K562 (cell line): ENCODE measurements around the gene CEACAM20. TPM values are rescaled to one million over a fixed set of nuclear protein-coding genes. Genes with fewer than 3 reads are reported as not detected.
"Not testable (repeated sequence)": the region's sequence is repeated elsewhere in the genome, so short reads cannot be mapped to it uniquely, and the experiment has no call there.

Source experiments
- ETS2 ChIP-seq: IDR thresholded peaks from 2 replicates; pipeline ENCODE4 v1.6.1; 2016; ENCODE audit warnings: borderline replicate concordance, missing genetic modification characterization, mild to moderate bottlenecking, moderate library complexity, missing compliant biosample characterization; ENCODE audit not compliant: poor library complexity, severe bottlenecking
- HDAC8 ChIP-seq: fragments of 450-650 bp; IDR thresholded peaks from 2 replicates; pipeline ENCODE4 v1.6.1; 2016; ENCODE audit warnings: mild to moderate bottlenecking, missing genetic modification characterization, moderate library complexity, missing compliant biosample characterization
- MYC ChIP-seq, 2 experiments: fragments of 250-450 bp in 1 of 2; sonication (Bioruptor Pico) in 1 of 2; IDR thresholded peaks; 2 replicates each; pipeline versions ENCODE4 v1.5.1 to v1.6.1; 2012 to 2021; ENCODE audit warnings: low read depth in 2 of 2, borderline replicate concordance in 1 of 2, improper control_type of control experiment in 1 of 2, low read length in 1 of 2, mild to moderate bottlenecking in 1 of 2, moderate library complexity in 1 of 2
- RNF219 ChIP-seq: fragments of 250-450 bp; sonication (Bioruptor Pico); IDR thresholded peaks from 2 replicates; pipeline ENCODE4 v1.5.0; 2022; ENCODE audit warnings: mild to moderate bottlenecking
- SLC30A9 ChIP-seq: fragments of 250-450 bp; sonication (Bioruptor Pico); IDR thresholded peaks from 2 replicates; pipeline ENCODE4 v1.8.0; 2022; ENCODE audit warnings: mild to moderate bottlenecking, moderate library complexity
- ZBTB9 ChIP-seq: fragments of 450-650 bp; formaldehyde crosslinking; IDR thresholded peaks from 2 replicates; pipeline ENCODE4 v1.4.0; 2020; ENCODE audit warnings: mild to moderate bottlenecking, moderate library complexity
- ZFPM2 ChIP-seq: fragments of 250-450 bp; sonication (Bioruptor Pico); IDR thresholded peaks from 2 replicates; pipeline ENCODE4 v1.5.1; 2022; ENCODE audit warnings: mild to moderate bottlenecking
- ZNF740 ChIP-seq, 3 experiments: fragments of 200-800 bp in 1 of 3; sonication (Bioruptor generic) in 1 of 3; sonication (generic) in 1 of 3; formaldehyde crosslinking in 1 of 3; IDR thresholded peaks; 2 replicates each; pipeline versions ENCODE4 v1.6.1 to v1.8.0; 2016 to 2022; ENCODE audit warnings: mild to moderate bottlenecking in 2 of 3, missing compliant biosample characterization in 2 of 3, missing genetic modification characterization in 2 of 3, missing genetic modification reagents in 1 of 3
- ZNF764 ChIP-seq: fragments of 250-450 bp; sonication (Bioruptor Pico); IDR thresholded peaks from 2 replicates; pipeline ENCODE4 v1.4.0; 2020; ENCODE audit warnings: low read depth, mild to moderate bottlenecking, moderate library complexity
- polyA plus RNA-seq, 8 experiments: library from polyadenylated mRNA; depleted of rRNA in 4 of 8; stranded (reverse) in 5 of 8; unstranded in 3 of 8; fragments of >200 nt; fragmentation: Nextera tagmentation in 2 of 8; fragmentation: Illumina TruSeq in 1 of 8; extraction: Ambion mirVana in 2 of 8; extraction: Trizol in 1 of 8; gene quantifications; 2 replicates each; pipeline versions ENCODE4 v1.2.1 to v1.2.3, GENCODE V29; 2011 to 2014; ENCODE audit warnings: inconsistent platforms in 1 of 8, missing spikeins in 1 of 8
- total RNA-seq, 7 experiments: library from RNA; depleted of rRNA in 6 of 7; stranded (reverse); fragments of >200 nt in 6 of 7; fragmentation: Illumina TruSeq in 2 of 7; extraction: Trizol in 2 of 7; gene quantifications; 2 replicates each; pipeline versions ENCODE4 v1.2.1 to v1.2.3, GENCODE V29; 2011 to 2021; ENCODE audit warnings: low replicate concordance in 1 of 7
- TF ChIP-seq, protein P1 (sequence below): fragments of 250-450 bp; sonication (Bioruptor Pico); IDR thresholded peaks from 2 replicates; pipeline ENCODE4 v1.8.0; 2022; ENCODE audit warnings: inconsistent platforms, mild to moderate bottlenecking, moderate library complexity, borderline replicate concordance
- TF ChIP-seq, protein P2 (sequence below): fragments of 250-450 bp; sonication (Bioruptor Pico); IDR thresholded peaks from 2 replicates; pipeline ENCODE4 v1.5.0; 2020; ENCODE audit warnings: mild to moderate bottlenecking, borderline replicate concordance

Gene CEACAM20
- total and polyA plus RNA-seq, 9 of the 15 experiments (the other 6 are each of a cell fraction or from before 2014, with no cell fraction given), result not detected

DNA sequence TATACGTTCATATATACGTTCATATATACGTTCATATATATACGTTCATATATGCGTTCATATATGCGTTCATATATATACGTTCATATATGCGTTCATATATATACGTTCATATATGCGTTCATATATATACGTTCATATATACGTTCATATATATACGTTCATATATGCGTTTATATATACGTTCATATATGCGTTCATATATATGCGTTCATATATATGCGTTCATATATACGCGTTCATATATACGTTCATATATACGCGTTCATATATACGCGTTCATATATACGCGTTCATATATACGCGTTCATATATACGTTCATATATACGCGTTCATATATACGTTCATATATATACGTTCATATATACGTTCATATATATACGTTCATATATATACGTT is 21.5 kb upstream of the CEACAM20 start (continued):
- not testable (repeated sequence) for TF ChIP-seq ZNF740 (CRISPR knock-in tag; IDR thresholded peaks at IDR 0.05); MYC (IDR thresholded peaks at IDR 0.05; ENCODE audit: low read depth, low read length)
- TF ChIP-seq ZNF740 (tag; IDR thresholded peaks at IDR 0.05), result 0 out of 4 replicates have a peak, but pooled peaks of 1 of the 2 experiments have one; percentile 34
- peak; percentile 92 for TF ChIP-seq HDAC8 (tag)
- TF ChIP-seq ZBTB9 (CRISPR knock-in tag), result 0 out of 2 replicates have a peak, but pooled peaks have one; percentile 35
- TF ChIP-seq MYC (CRISPR knock-in tag; IDR thresholded peaks at IDR 0.05; ENCODE audit: borderline replicate concordance, low read depth), result peak; percentile 87
- TF ChIP-seq ZFPM2 (CRISPR knock-in tag), result peak; percentile 94
- TF ChIP-seq, protein P1, sequence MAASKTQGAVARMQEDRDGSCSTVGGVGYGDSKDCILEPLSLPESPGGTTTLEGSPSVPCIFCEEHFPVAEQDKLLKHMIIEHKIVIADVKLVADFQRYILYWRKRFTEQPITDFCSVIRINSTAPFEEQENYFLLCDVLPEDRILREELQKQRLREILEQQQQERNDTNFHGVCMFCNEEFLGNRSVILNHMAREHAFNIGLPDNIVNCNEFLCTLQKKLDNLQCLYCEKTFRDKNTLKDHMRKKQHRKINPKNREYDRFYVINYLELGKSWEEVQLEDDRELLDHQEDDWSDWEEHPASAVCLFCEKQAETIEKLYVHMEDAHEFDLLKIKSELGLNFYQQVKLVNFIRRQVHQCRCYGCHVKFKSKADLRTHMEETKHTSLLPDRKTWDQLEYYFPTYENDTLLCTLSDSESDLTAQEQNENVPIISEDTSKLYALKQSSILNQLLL, result peak; percentile 100
- TF ChIP-seq SLC30A9, result peak; percentile 99
- peak; percentile 78; the same call in 1 of the 2 replicates for TF ChIP-seq ZNF764
- peak; percentile 88 for TF ChIP-seq RNF219 (CRISPR knock-in tag)
- TF ChIP-seq, protein P2, sequence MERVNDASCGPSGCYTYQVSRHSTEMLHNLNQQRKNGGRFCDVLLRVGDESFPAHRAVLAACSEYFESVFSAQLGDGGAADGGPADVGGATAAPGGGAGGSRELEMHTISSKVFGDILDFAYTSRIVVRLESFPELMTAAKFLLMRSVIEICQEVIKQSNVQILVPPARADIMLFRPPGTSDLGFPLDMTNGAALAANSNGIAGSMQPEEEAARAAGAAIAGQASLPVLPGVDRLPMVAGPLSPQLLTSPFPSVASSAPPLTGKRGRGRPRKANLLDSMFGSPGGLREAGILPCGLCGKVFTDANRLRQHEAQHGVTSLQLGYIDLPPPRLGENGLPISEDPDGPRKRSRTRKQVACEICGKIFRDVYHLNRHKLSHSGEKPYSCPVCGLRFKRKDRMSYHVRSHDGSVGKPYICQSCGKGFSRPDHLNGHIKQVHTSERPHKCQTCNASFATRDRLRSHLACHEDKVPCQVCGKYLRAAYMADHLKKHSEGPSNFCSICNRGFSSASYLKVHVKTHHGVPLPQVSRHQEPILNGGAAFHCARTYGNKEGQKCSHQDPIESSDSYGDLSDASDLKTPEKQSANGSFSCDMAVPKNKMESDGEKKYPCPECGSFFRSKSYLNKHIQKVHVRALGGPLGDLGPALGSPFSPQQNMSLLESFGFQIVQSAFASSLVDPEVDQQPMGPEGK (CRISPR knock-in tag), result peak; percentile 89
- peak; percentile 84 for TF ChIP-seq ETS2 (tag)
- TF ChIP-seq, all 486 proteins: peak for 80; not testable (repeated sequence) for 406
